ENCODE results near the gene NAV1.
"Not testable (repeated sequence)": the region's sequence is repeated elsewhere in the genome, so short reads cannot be mapped to it uniquely, and the experiment has no call there.

Gene NAV1, protein sequence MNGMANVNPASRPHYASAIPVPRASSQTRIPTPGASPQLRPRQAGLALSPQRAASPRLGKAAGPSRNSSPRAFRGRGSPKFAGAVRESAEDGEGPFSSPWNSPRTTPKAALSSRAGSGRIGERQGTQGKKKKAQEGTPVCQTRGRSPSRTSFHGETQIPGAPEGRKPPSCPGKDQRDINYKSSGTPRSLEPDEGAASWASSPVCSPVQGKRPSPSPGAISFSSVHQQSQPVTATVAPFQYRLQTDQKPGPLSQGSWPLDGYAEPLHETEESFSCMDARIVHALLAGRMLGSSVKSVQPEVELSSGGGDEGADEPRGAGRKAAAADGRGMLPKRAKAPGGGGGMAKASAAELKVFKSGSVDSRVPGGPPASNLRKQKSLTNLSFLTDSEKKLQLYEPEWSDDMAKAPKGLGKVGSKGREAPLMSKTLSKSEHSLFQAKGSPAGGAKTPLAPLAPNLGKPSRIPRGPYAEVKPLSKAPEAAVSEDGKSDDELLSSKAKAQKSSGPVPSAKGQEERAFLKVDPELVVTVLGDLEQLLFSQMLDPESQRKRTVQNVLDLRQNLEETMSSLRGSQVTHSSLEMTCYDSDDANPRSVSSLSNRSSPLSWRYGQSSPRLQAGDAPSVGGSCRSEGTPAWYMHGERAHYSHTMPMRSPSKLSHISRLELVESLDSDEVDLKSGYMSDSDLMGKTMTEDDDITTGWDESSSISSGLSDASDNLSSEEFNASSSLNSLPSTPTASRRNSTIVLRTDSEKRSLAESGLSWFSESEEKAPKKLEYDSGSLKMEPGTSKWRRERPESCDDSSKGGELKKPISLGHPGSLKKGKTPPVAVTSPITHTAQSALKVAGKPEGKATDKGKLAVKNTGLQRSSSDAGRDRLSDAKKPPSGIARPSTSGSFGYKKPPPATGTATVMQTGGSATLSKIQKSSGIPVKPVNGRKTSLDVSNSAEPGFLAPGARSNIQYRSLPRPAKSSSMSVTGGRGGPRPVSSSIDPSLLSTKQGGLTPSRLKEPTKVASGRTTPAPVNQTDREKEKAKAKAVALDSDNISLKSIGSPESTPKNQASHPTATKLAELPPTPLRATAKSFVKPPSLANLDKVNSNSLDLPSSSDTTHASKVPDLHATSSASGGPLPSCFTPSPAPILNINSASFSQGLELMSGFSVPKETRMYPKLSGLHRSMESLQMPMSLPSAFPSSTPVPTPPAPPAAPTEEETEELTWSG (N-terminal part only)

DNA sequence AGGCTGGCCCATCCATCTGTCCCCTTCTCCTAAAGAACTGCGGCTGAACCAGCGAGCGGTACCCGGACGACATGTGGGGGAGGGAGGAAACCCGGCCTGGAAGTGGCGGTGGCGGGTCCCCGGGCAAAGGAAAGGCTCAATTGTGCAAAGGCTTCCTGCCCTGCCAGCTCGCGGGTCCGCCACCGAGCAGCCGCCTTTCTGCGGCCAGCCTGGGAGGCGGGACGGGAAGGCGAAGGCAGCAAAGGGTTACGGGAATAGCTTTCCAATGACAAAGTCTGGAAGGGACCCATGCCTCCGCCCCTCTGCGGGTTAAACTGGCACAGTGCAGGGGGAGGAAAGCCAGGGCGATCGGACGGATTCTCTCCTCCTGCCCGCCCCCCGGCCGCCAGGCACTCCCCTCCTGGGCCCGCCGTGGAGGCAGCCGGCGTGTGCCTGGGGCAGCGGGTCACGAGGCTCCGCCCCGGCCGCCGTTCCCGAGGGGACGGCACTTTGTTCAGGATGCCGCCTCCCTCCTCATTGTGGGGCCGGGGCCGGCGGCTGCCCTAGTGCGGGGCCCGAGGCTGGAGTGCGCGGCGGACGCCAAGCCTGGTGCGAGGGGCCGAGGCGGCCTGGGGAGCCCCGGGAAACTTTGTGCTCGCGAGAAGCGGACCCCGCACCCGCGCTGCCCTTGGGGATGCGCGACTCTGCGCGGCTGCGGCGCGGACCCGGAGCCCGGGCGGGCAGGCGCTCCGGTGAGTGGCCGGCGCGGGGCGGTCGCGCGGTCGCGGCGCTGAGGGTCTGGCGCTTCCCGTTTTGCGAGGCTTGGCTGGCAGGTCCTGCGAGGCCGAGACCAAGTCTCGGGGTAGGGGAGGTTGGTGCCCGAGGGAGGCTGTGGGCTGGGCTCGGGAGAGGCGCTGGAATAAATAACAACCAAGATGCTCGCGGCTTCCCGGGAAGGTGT is at the start of gene NAV1:
TSS of gene NAV1 (plus strand) at position 516 of the 940 bp plus-strand sequence. CDS start 83,758 bp downstream, outside the sequence.
- WGBS (ENCODE audit: insufficient coverage, insufficient read length) = no CpG with 5 or more reads among the region's 93 CpGs
- H3K4me3 ChIP-seq (ENCODE audit: low read length) = peak within 1 kb of the TSS; percentile 73; the same call in 1 of the 2 replicates
- no peak for DNase-seq (ENCODE audit: low read depth, low spot score)
- H3K27me3 ChIP-seq (ENCODE audit: control insufficient read depth, insufficient read depth, low read length) = peaks cover 7% of the 10 kb centered on the region; the same call in 1 of the 2 replicates
- H3K9me3 ChIP-seq (ENCODE audit: control insufficient read depth, insufficient read depth, low read length) = no peaks in the 10 kb centered on the region
- H3K27ac ChIP-seq (ENCODE audit: low read length) = no peak within 1 kb of the TSS
- peaks cover 3% of the 10 kb centered on the region; the same call in 1 of the 2 replicates for H3K4me1 ChIP-seq (ENCODE audit: control insufficient read depth, insufficient read depth, low read length)
- H3K36me3 ChIP-seq (ENCODE audit: control insufficient read depth, insufficient read depth, low read length) = no peaks in the 10 kb centered on the region

- WGBS (ENCODE audit: insufficient coverage, insufficient read length) = no CpG with 5 or more reads among the region's 6 CpGs
- Histone ChIP-seq H3K27me3 (ENCODE audit: control insufficient read depth, insufficient read depth, low read length) (no peaks in the 10 kb centered on the region), H3K9me3 (ENCODE audit: control insufficient read depth, insufficient read depth, low read length) (no peaks in the 10 kb centered on the region), H3K4me3 (ENCODE audit: low read length) (no peak overlapping the region), H3K27ac (ENCODE audit: low read length) (no peak overlapping the region), H3K36me3 (ENCODE audit: control insufficient read depth, insufficient read depth, low read length) (no peaks in the 10 kb centered on the region), H3K4me1 (ENCODE audit: control insufficient read depth, insufficient read depth, low read length) (peaks cover 2% of the 10 kb centered on the region)
- no peak for DNase-seq (ENCODE audit: low read depth, low spot score)
Observed at GRCh38 chr1:201489643-201490261, 49.2 kb upstream of the NAV1 start.

DNA sequence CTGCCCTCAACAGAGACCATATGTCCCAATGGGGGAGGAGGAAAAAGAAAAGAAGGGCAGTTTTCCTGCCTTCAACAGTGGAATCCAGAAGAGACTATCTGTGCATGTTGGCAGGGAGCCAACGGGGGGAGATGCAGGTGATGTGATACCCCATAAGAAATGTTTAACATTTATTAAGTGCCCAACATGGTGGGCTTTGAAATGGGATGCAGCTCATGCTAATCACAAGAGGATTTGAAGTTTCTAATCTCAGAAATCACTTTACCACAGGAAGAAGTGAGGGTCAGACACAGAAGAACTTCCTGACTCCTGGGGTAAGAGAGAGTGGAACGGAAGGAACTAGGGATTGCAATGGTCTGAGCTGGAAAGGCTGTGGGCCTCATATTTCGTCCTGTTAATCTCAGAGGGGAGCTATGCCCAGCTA is 48.2 kb upstream of the NAV1 start:
- peaks cover 2% of the 10 kb centered on the region for H3K4me1 ChIP-seq (ENCODE audit: control insufficient read depth, insufficient read depth, low read length)
- no peaks in the 10 kb centered on the region for H3K36me3 ChIP-seq (ENCODE audit: control insufficient read depth, insufficient read depth, low read length)
- no peaks in the 10 kb centered on the region for H3K9me3 ChIP-seq (ENCODE audit: control insufficient read depth, insufficient read depth, low read length)
- DNase-seq (ENCODE audit: low read depth, low spot score) = no peak
- WGBS (ENCODE audit: insufficient coverage, insufficient read length) = no CpG with 5 or more reads among the region's 3 CpGs
- no peak overlapping the region for H3K27ac ChIP-seq (ENCODE audit: low read length)
- H3K27me3 ChIP-seq (ENCODE audit: control insufficient read depth, insufficient read depth, low read length) = no peaks in the 10 kb centered on the region
- H3K4me3 ChIP-seq (ENCODE audit: low read length) = no peak overlapping the region

GRCh38 chr1:201491896-201492511 is 46.9 kb upstream of the NAV1 start:
- H3K36me3 ChIP-seq (ENCODE audit: control insufficient read depth, insufficient read depth, low read length) = no peaks in the 10 kb centered on the region
- peaks cover 2% of the 10 kb centered on the region for H3K4me1 ChIP-seq (ENCODE audit: control insufficient read depth, insufficient read depth, low read length)
- no peak overlapping the region for H3K27ac ChIP-seq (ENCODE audit: low read length)
- no peaks in the 10 kb centered on the region for H3K27me3 ChIP-seq (ENCODE audit: control insufficient read depth, insufficient read depth, low read length)
- H3K9me3 ChIP-seq (ENCODE audit: control insufficient read depth, insufficient read depth, low read length) = no peaks in the 10 kb centered on the region
- DNase-seq (ENCODE audit: low read depth, low spot score) = no peak
- no peak overlapping the region for H3K4me3 ChIP-seq (ENCODE audit: low read length)
- no CpG with 5 or more reads among the region's 3 CpGs for WGBS (ENCODE audit: insufficient coverage, insufficient read length)

DNA sequence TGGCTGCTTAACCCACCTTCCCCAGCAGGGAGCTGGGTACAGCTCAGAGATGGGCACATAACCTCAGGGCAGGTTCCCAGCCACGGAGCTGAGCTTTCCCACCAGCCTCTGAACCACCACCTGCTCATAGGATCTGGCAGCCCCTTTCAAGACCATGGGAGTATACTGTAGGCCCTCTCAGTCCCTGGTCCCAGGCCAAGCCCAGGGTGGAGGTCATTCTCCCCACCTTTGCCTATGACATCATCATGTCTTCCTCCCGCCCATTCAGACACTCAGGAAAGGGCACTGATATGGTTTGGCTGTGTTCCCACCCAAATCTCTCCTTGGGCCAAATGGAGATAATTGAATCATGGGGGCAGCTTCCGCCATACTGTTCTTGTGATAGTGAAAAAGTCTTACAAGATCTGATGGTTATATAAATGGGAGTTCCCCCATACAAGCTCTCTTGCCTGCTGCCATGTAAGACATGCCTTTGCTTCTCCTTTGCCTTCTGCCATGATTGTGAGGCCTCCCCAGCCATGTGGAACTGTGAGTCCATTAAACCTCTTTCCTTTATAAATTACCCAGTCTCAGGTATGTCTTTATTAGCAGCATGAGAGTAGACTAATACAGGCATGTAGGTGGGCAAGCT is 45.8 kb upstream of the NAV1 start:
- not testable (repeated sequence) for H3K4me1 ChIP-seq (ENCODE audit: control insufficient read depth, insufficient read depth, low read length); H3K36me3 ChIP-seq (ENCODE audit: control insufficient read depth, insufficient read depth, low read length); H3K9me3 ChIP-seq (ENCODE audit: control insufficient read depth, insufficient read depth, low read length); DNase-seq (ENCODE audit: low read depth, low spot score); H3K4me3 ChIP-seq (ENCODE audit: low read length); H3K27ac ChIP-seq (ENCODE audit: low read length); H3K27me3 ChIP-seq (ENCODE audit: control insufficient read depth, insufficient read depth, low read length)
- no CpG with 5 or more reads among the region's 3 CpGs for whole genome bisulfite sequencing (ENCODE audit: insufficient coverage, insufficient read length)

DNA sequence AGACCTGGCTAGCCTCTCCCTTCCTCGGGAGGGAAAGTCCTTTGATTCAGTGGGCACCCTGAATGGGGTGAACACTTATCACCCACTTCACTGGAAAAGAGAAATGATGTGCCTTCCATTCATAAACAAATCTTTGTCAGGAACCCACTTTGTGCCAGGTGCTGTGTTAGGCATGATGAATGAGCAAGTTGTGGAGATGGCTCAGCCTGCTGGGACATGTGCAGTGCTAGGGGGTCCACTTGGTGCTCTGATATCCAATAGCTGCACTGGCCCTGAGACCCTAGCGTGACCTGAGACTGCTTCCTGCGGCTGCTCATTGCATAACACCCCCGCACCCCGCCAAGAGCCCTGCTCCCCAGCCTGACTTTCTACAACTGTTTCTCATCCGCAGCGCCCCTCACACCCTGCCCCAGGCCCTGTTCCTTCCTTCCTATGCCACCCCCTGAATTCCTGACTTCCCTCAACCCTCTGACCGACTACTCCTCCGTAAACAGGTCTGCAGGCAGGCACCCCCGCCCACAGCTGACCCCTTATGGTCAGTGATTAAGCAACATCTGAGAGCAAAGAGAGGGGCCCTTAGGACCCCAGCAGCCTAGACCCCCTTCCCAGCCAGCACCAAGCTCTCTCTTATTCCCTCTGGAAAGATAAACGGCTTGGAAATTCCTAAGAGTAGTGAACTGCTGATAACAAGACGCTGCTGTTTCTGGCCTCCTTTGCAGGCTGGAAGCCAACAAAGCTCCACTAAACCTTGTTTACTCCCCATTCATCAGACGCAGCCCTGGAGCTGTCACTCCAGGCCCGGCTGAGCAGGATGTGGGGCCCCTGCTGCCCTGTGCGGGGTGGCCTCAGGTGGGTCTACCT is 44.9 kb upstream of the NAV1 start:
- H3K27me3 ChIP-seq (ENCODE audit: control insufficient read depth, insufficient read depth, low read length) = no peaks in the 10 kb centered on the region
- peaks cover 2% of the 10 kb centered on the region for H3K4me1 ChIP-seq (ENCODE audit: control insufficient read depth, insufficient read depth, low read length)
- no CpG with 5 or more reads among the region's 15 CpGs for WGBS (ENCODE audit: insufficient coverage, insufficient read length)
- H3K4me3 ChIP-seq (ENCODE audit: low read length) = no peak overlapping the region
- H3K36me3 ChIP-seq (ENCODE audit: control insufficient read depth, insufficient read depth, low read length) = no peaks in the 10 kb centered on the region
- H3K9me3 ChIP-seq (ENCODE audit: control insufficient read depth, insufficient read depth, low read length) = no peaks in the 10 kb centered on the region
- no peak overlapping the region for H3K27ac ChIP-seq (ENCODE audit: low read length)
- DNase-seq (ENCODE audit: low read depth, low spot score) = no peak

DNA sequence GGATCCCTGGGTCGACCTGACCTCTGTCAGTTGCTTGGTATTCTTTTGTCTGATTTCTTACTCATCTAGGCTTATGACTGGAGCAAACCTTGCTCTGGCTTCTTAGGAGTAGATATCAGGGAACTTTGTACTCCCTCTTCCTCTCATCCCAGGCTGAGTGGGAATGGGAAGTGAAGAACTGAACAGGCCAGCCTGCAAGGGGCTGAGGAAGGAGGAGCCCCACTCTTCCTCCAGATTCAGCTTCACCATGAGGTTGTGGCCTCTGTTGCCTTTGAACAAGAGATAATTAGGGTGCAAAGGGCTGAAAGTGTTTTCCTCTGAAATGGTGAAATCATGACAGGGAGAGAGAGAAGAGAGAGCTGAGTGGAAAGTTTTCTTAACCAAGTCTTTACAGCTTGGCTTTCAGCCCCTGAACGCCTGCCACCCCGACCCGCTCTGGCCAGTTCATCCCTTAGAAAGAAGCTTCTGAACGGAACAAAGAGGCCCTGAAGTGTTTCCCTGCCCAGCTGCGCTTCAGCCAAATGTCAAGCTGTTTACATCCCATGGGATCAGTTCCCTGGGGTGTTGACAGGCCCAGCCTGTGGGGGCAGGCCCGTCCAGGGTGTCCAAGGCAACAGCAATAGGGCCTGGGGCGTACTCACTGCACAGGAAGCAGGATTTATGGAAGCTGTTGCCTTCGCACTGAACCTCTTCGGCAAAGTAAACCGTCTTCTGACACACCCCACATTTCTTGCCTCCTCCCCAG is 43.2 kb upstream of the NAV1 start:
- Histone ChIP-seq H3K4me1 (ENCODE audit: control insufficient read depth, insufficient read depth, low read length) (peaks cover 7% of the 10 kb centered on the region), H3K4me3 (ENCODE audit: low read length) (no peak overlapping the region), H3K27me3 (ENCODE audit: control insufficient read depth, insufficient read depth, low read length) (no peaks in the 10 kb centered on the region), H3K9me3 (ENCODE audit: control insufficient read depth, insufficient read depth, low read length) (no peaks in the 10 kb centered on the region), H3K36me3 (ENCODE audit: control insufficient read depth, insufficient read depth, low read length) (no peaks in the 10 kb centered on the region), H3K27ac (ENCODE audit: low read length) (no peak overlapping the region)
- DNase-seq (ENCODE audit: low read depth, low spot score) = no peak
- no CpG with 5 or more reads among the region's 11 CpGs for WGBS (ENCODE audit: insufficient coverage, insufficient read length)

GRCh38 chr1:201496296-201496690 is 42.6 kb upstream of the NAV1 start:
- no peak for DNase-seq (ENCODE audit: low read depth, low spot score)
- WGBS (ENCODE audit: insufficient coverage, insufficient read length) = no CpG with 5 or more reads among the region's 8 CpGs
- no peaks in the 10 kb centered on the region for H3K27me3 ChIP-seq (ENCODE audit: control insufficient read depth, insufficient read depth, low read length)
- no peaks in the 10 kb centered on the region for H3K9me3 ChIP-seq (ENCODE audit: control insufficient read depth, insufficient read depth, low read length)
- peaks cover 11% of the 10 kb centered on the region for H3K4me1 ChIP-seq (ENCODE audit: control insufficient read depth, insufficient read depth, low read length)
- no peak overlapping the region for H3K27ac ChIP-seq (ENCODE audit: low read length)
- H3K36me3 ChIP-seq (ENCODE audit: control insufficient read depth, insufficient read depth, low read length) = no peaks in the 10 kb centered on the region
- no peak overlapping the region for H3K4me3 ChIP-seq (ENCODE audit: low read length)
